Liver (tissue), 9 donors: ENCODE data around the gene PTPRN2. TPM values are rescaled to one million over a fixed set of nuclear protein-coding genes. Genes with fewer than 3 reads are reported as not detected.
"Not testable (repeated sequence)": the region's sequence is repeated elsewhere in the genome, so short reads cannot be mapped to it uniquely, and the experiment has no call there.

Experiments
- DNase-seq: peaks from one replicate; pipeline ENCODE4 v3.0.0-alpha.2; 2017; ENCODE audit warnings: low spot score
- H3K27ac ChIP-seq, 2 donors: one replicate each; pipeline ENCODE4 v1.7.0; 2013; ENCODE audit warnings: inconsistent platforms in 2 of 2, low read length in 2 of 2, control low read depth in 1 of 2, low read depth in 1 of 2, mild to moderate bottlenecking in 1 of 2
- H3K27me3 ChIP-seq, 4 donors: one replicate each; pipeline versions ENCODE4 v1.6.1 to v1.7.0; 2013; ENCODE audit warnings: low read length in 3 of 4, inconsistent platforms in 1 of 4, mild to moderate bottlenecking in 1 of 4, moderate library complexity in 1 of 4; ENCODE audit not compliant: control insufficient read depth in 4 of 4, insufficient read depth in 4 of 4
- H3K36me3 ChIP-seq, 4 donors: one replicate each; pipeline versions ENCODE4 v1.6.1 to v1.7.0; 2013; ENCODE audit warnings: low read length in 3 of 4, mild to moderate bottlenecking in 3 of 4, low read depth in 1 of 4, moderate library complexity in 1 of 4; ENCODE audit not compliant: control insufficient read depth in 4 of 4, insufficient read depth in 3 of 4
- H3K4me1 ChIP-seq, 4 donors: one replicate each; pipeline versions ENCODE4 v1.6.1 to v1.7.0; 2013; ENCODE audit warnings: low read length in 3 of 4, mild to moderate bottlenecking in 3 of 4, moderate library complexity in 1 of 4; ENCODE audit not compliant: control insufficient read depth in 4 of 4, insufficient read depth in 4 of 4
- H3K4me3 ChIP-seq, 3 donors: one replicate each; pipeline versions ENCODE4 v1.6.1 to v1.7.0; 2013; ENCODE audit warnings: low read length in 3 of 3, control low read depth in 1 of 3, low read depth in 1 of 3, mild to moderate bottlenecking in 1 of 3
- H3K9ac ChIP-seq, 2 donors: one replicate each; pipeline ENCODE4 v1.7.0; 2013; ENCODE audit warnings: low read length in 2 of 2, mild to moderate bottlenecking in 2 of 2, moderate library complexity in 2 of 2, control low read depth in 1 of 2, low read depth in 1 of 2
- H3K9me3 ChIP-seq, 4 donors: one replicate each; pipeline versions ENCODE4 v1.6.1 to v1.7.0; 2013; ENCODE audit warnings: low read length in 3 of 4; ENCODE audit not compliant: control insufficient read depth in 4 of 4
- ATF3 ChIP-seq: IDR thresholded peaks from 2 replicates; pipeline ENCODE4 v1.6.1; 2016; ENCODE audit warnings: antibody characterized with exemption
- CTCF ChIP-seq: fragments of 150-350 bp; IDR thresholded peaks from 2 replicates; pipeline ENCODE4 v1.5.1; 2017; ENCODE audit warnings: improper control_type of control experiment, low read depth, low read length; ENCODE audit not compliant: missing input control
- EGR1 ChIP-seq, 2 donors: IDR thresholded peaks; 2 replicates each; pipeline ENCODE4 v1.6.1; 2016 to 2018; ENCODE audit warnings: antibody characterized with exemption in 2 of 2, low read depth in 2 of 2
- FOXA1 ChIP-seq: IDR thresholded peaks from 2 replicates; pipeline ENCODE4 v1.6.1; 2016; ENCODE audit warnings: antibody characterized with exemption
- FOXA2 ChIP-seq: IDR thresholded peaks from 2 replicates; pipeline ENCODE4 v1.6.1; 2016; ENCODE audit warnings: antibody characterized with exemption
- GABPA ChIP-seq, 2 donors: IDR thresholded peaks in 1 of 2; conservative IDR thresholded peaks in 1 of 2; 2 replicates each; pipeline ENCODE4 v1.6.1; 2016; ENCODE audit warnings: antibody characterized with exemption in 2 of 2, mild to moderate bottlenecking in 1 of 2, moderate library complexity in 1 of 2
- HNF4A ChIP-seq, 2 donors: conservative IDR thresholded peaks; 2 replicates each; pipeline ENCODE4 v1.6.1; 2016; ENCODE audit warnings: antibody characterized with exemption in 2 of 2, mild to moderate bottlenecking in 2 of 2
- HNF4G ChIP-seq: IDR thresholded peaks from 2 replicates; pipeline ENCODE4 v1.6.1; 2016; ENCODE audit warnings: antibody characterized with exemption
- JUND ChIP-seq, 2 donors: IDR thresholded peaks; 2 replicates each; pipeline ENCODE4 v1.6.1; 2016; ENCODE audit warnings: antibody characterized with exemption in 2 of 2
- MAX ChIP-seq: IDR thresholded peaks from 2 replicates; pipeline ENCODE4 v1.6.1; 2016; ENCODE audit warnings: antibody characterized with exemption
- NR2F2 ChIP-seq: IDR thresholded peaks from 2 replicates; pipeline ENCODE4 v1.6.1; 2016; ENCODE audit warnings: antibody characterized with exemption
- RAD21 ChIP-seq, 2 donors: IDR thresholded peaks; 2 replicates each; pipeline ENCODE4 v1.6.1; 2016; ENCODE audit warnings: antibody characterized with exemption in 2 of 2, mild to moderate bottlenecking in 2 of 2
- REST ChIP-seq: IDR thresholded peaks from 2 replicates; pipeline ENCODE4 v1.6.1; 2016; ENCODE audit warnings: antibody characterized with exemption, mild to moderate bottlenecking
- RXRA ChIP-seq, 2 donors: IDR thresholded peaks; 2 replicates each; pipeline ENCODE4 v1.6.1; 2017 to 2018; ENCODE audit warnings: antibody characterized with exemption in 2 of 2, mild to moderate bottlenecking in 1 of 2
- TAF1 ChIP-seq: conservative IDR thresholded peaks from 2 replicates; pipeline ENCODE4 v1.6.1; 2016; ENCODE audit warnings: antibody characterized with exemption, mild to moderate bottlenecking
- YY1 ChIP-seq: IDR thresholded peaks from 2 replicates; pipeline ENCODE4 v1.6.1; 2016; ENCODE audit warnings: antibody characterized with exemption, mild to moderate bottlenecking
- ZBTB33 ChIP-seq: IDR thresholded peaks from 2 replicates; pipeline ENCODE4 v1.6.1; 2016; ENCODE audit warnings: antibody characterized with exemption
- WGBS: extraction: QIAGEN DNeasy Blood & Tissue Kit; methylation state at CpG from one replicate; pipeline ENCODE4 v1.1.7; 2013; 5-methylcytosine and 5-hydroxymethylcytosine counted together
- polyA plus RNA-seq, 2 donors: library from polyadenylated mRNA; stranded (reverse) in 1 of 2; unstranded in 1 of 2; fragments of 200-250 nt in 1 of 2; fragments of >200 nt in 1 of 2; fragmentation: Nextera tagmentation in 1 of 2; extraction: Ambion mirVana in 1 of 2; gene quantifications; one replicate each; pipeline versions ENCODE4 v1.2.1 to v1.2.3, GENCODE V29; 2013 to 2015
- total RNA-seq, 2 donors: library from RNA; depleted of rRNA; stranded (reverse); fragments of >200 nt; gene quantifications; one replicate each; pipeline ENCODE4 v1.2.3, GENCODE V29; 2014
- donor health status: healthy.
- donor health status: healthy.
- donor health status: healthy.
- donor health status: healthy.
- donor health status: healthy.

The PTPRN2 gene
- total and polyA plus RNA-seq, 4 donors = 0.75 to 1.9 (median 1.1) TPM

GRCh38 chr7:158331826-158332450, 255.7 kb downstream of the PTPRN2 start:
- not testable (repeated sequence) for H3K9me3 ChIP-seq, H3K4me1 ChIP-seq, H3K4me3 ChIP-seq, H3K36me3 ChIP-seq, H3K27ac ChIP-seq, H3K27me3 ChIP-seq, H3K9ac ChIP-seq
- 91% methylated on average over 18 of the region's 18 CpGs for WGBS
- DNase-seq = peak; percentile 9

- DNase-seq = no peak
These were observed 257.9 kb downstream of the PTPRN2 start for GRCh38 chr7:158329686-158330085.

More at GRCh38 chr7:158329686-158330085, 257.9 kb downstream of the PTPRN2 start:
- Histone ChIP-seq H3K27ac (no peak overlapping the region), H3K36me3 (no peaks in the 10 kb centered on the region), H3K27me3 (peaks cover 0 to 4% (median 0%) of the 10 kb centered on the region in 4 donors), H3K4me3 (no peak overlapping the region), H3K9me3 (no peaks in the 10 kb centered on the region), H3K4me1 (no peaks in the 10 kb centered on the region), H3K9ac (no peak overlapping the region)
- TF ChIP-seq FOXA2 (no peak), TAF1 (no peak), ATF3 (no peak), RXRA (IDR thresholded peaks at IDR 0.05) (no peak), REST (no peak), HNF4A (conservative IDR thresholded peaks at IDR 0.05) (no peak), CTCF (no peak), GABPA (IDR thresholded peaks at IDR 0.05 in 1 of 2, conservative IDR thresholded peaks at IDR 0.05 in 1 of 2) (no peak), EGR1 (IDR thresholded peaks at IDR 0.05; ENCODE audit: low read depth in 2 of 2) (no peak), MAX (no peak), ZBTB33 (no peak), NR2F2 (no peak), FOXA1 (no peak), HNF4G (no peak), JUND (IDR thresholded peaks at IDR 0.05) (no peak), RAD21 (IDR thresholded peaks at IDR 0.05) (no peak), YY1 (no peak)
- 95% methylated on average over 13 of the region's 13 CpGs for WGBS
